Measurements from ENCODE around the gene OR10C1. TPM values are rescaled to one million over a fixed set of nuclear protein-coding genes. Genes with fewer than 3 reads are reported as not detected.

The OR10C1 gene
- total RNA-seq, 1 experiment from 2014 or later = not detected

DNA sequence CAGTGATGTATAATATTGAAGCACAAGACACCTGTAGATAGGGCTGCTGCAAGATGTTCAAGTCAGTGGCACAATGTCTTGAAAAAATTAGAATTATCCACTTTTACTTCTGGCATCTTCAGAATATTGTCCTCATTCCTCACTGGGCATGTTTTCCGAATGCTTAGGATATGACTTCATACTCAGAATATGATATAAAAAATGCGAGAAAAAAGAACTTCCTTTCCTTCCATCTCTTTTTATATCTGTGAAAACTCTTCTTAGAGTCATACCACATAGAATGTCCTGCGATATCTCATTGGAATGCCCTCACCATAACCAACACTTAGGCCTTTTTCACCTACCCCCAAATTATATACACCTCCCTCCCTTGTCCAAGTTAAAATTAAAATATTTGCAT lies 44.1 kb downstream of the OR10C1 start:
- no peak overlapping the region for H4K91ac ChIP-seq (ENCODE audit: insufficient read length, low read depth, low read length)
- no peaks in the 10 kb centered on the region for H3K9me3 ChIP-seq (ENCODE audit: control insufficient read depth, low read depth, low read length)
- Mint-ChIP-seq H3K36me3 (ENCODE audit: insufficient read depth in 1 of 3, low read depth in 3 of 3) (peaks cover 0 to 2% (median 0%) of the 10 kb centered on the region in 3 experiments; a peak in 1 of 7 replicates), H3K9me3 (peaks cover 3% of the 10 kb centered on the region in 2 experiments; a peak in 3 of 5 replicates), H3K4me1 (no peaks in the 10 kb centered on the region), H3K4me3 (no peak overlapping the region), H3K27me3 (ENCODE audit: low read depth) (no peaks in the 10 kb centered on the region; the same call in 1 of the 2 replicates), H3K27ac (no peak overlapping the region)
- H4K20me1 ChIP-seq (ENCODE audit: control insufficient read depth, insufficient read depth, insufficient read length) = no peaks in the 10 kb centered on the region
- H2BK12ac ChIP-seq (ENCODE audit: insufficient read length, low read depth, low read length) = no peak overlapping the region
- WGBS (ENCODE audit: extremely low coverage, insufficient read length, low lambda C conversion rate) = no CpG with 5 or more reads among the region's 3 CpGs
- no peaks in the 10 kb centered on the region for H3K79me2 ChIP-seq (ENCODE audit: insufficient read depth, low read length)
- H2AK5ac ChIP-seq (ENCODE audit: insufficient read length, low read length) = no peak overlapping the region
- H3K4ac ChIP-seq (ENCODE audit: low read depth, low read length) = no peak overlapping the region
- no peak for DNase-seq
- no peak overlapping the region for H3K18ac ChIP-seq (ENCODE audit: insufficient read length, low read depth, low read length)
- TF ChIP-seq, protein P1, sequence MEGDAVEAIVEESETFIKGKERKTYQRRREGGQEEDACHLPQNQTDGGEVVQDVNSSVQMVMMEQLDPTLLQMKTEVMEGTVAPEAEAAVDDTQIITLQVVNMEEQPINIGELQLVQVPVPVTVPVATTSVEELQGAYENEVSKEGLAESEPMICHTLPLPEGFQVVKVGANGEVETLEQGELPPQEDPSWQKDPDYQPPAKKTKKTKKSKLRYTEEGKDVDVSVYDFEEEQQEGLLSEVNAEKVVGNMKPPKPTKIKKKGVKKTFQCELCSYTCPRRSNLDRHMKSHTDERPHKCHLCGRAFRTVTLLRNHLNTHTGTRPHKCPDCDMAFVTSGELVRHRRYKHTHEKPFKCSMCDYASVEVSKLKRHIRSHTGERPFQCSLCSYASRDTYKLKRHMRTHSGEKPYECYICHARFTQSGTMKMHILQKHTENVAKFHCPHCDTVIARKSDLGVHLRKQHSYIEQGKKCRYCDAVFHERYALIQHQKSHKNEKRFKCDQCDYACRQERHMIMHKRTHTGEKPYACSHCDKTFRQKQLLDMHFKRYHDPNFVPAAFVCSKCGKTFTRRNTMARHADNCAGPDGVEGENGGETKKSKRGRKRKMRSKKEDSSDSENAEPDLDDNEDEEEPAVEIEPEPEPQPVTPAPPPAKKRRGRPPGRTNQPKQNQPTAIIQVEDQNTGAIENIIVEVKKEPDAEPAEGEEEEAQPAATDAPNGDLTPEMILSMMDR (conservative IDR thresholded peaks at IDR 0.05) = no peak
- H3K27ac ChIP-seq (ENCODE audit: insufficient read length, low read depth, low read length) = no peak overlapping the region
- H2BK5ac ChIP-seq (ENCODE audit: insufficient read length, low read length) = no peak overlapping the region
- no peaks in the 10 kb centered on the region for H3K27me3 ChIP-seq (ENCODE audit: insufficient read depth, low read length)
- H3K4me1 ChIP-seq (ENCODE audit: insufficient read depth, low read length) = no peaks in the 10 kb centered on the region
- H3K14ac ChIP-seq (ENCODE audit: insufficient read depth, low read length) = no peak overlapping the region
- H4K8ac ChIP-seq (replicated peaks; ENCODE audit: insufficient read length, low read depth, low read length) = no peak overlapping the region
- no peak overlapping the region for H2AFZ ChIP-seq (ENCODE audit: low read length)
- H3K4me2 ChIP-seq (ENCODE audit: insufficient read depth, insufficient read length, low read length) = no peak overlapping the region
- no peaks in the 10 kb centered on the region for H3K79me1 ChIP-seq (ENCODE audit: insufficient read depth, low read depth, low read length, poor library complexity, severe bottlenecking)
- H3K56ac ChIP-seq (ENCODE audit: insufficient read length, low read depth, low read length) = no peak overlapping the region
- H3K23me2 ChIP-seq (ENCODE audit: insufficient read length, low read depth, low read length, poor library complexity, severe bottlenecking) = no peaks in the 10 kb centered on the region
- H3K23ac ChIP-seq (ENCODE audit: insufficient read length, low read depth, low read length) = no peak overlapping the region
- H2BK20ac ChIP-seq (ENCODE audit: low read depth, low read length, poor library complexity, severe bottlenecking) = no peak overlapping the region
- no peak overlapping the region for H3T11ph ChIP-seq (ENCODE audit: low read length)
- H2BK15ac ChIP-seq (ENCODE audit: low read depth, low read length) = no peak overlapping the region
- H4K5ac ChIP-seq (ENCODE audit: insufficient read length, low read depth, low read length) = no peak overlapping the region
- no peak overlapping the region for H3K9ac ChIP-seq (ENCODE audit: extremely low read depth, insufficient read length, low read length)
- no peak overlapping the region for H2BK120ac ChIP-seq (ENCODE audit: low read depth, low read length, poor library complexity, severe bottlenecking)
